GM21423 (cell line): ENCODE data around the gene MLYCD.

ENCODE experiments used
- ATAC-seq: cut with Tn5 transposase; IDR thresholded peaks from one replicate; pipeline ENCODE4 v1.9.1; 2021; ENCODE audit warnings: mild to moderate bottlenecking, moderate library complexity; ENCODE audit not compliant: unreplicated experiment

The MLYCD gene

GRCh38 chr16:83954577-83955016 lies 55.7 kb downstream of the MLYCD start:
- no peak for ATAC-seq

- no peak for ATAC-seq
Observed at GRCh38 chr16:83955218-83956130, 56.6 kb downstream of the MLYCD start.

- ATAC-seq, result peak; percentile 32
Observed at GRCh38 chr16:83956336-83957289, 57.7 kb downstream of the MLYCD start.

- ATAC-seq, result no peak
Observed at GRCh38 chr16:83957296-83957855, 58.5 kb downstream of the MLYCD start.

- no peak for ATAC-seq
Observed at GRCh38 chr16:83958137-83958845, 59.4 kb downstream of the MLYCD start.

- ATAC-seq, result no peak
Observed at GRCh38 chr16:83958846-83959565, 60.1 kb downstream of the MLYCD start.

- ATAC-seq, result no peak
Observed at GRCh38 chr16:83959656-83960434, 60.9 kb downstream of the MLYCD start.

- ATAC-seq, result no peak
Observed at GRCh38 chr16:83960521-83961249, 61.8 kb downstream of the MLYCD start.

GRCh38 chr16:83961591-83961990 lies 62.7 kb downstream of the MLYCD start:
- no peak for ATAC-seq

- ATAC-seq, result no peak
Observed at GRCh38 chr16:83963277-83964119, 64.6 kb downstream of the MLYCD start.

- ATAC-seq, result no peak
Observed at GRCh38 chr16:83964684-83965443, 65.9 kb downstream of the MLYCD start.

- no peak for ATAC-seq
Observed at GRCh38 chr16:83965444-83966152, 66.7 kb downstream of the MLYCD start.

- no peak for ATAC-seq
Observed at GRCh38 chr16:83966153-83966696, 67.3 kb downstream of the MLYCD start.

- no peak for ATAC-seq
Observed at GRCh38 chr16:83967091-83967490, 68.2 kb downstream of the MLYCD start.

GRCh38 chr16:83967838-83968305 lies 69.0 kb downstream of the MLYCD start, which contains the start of gene NECAB2:
NECAB2 (plus strand) TSS chr16:83968244; CDS start chr16:83968649, 405 bp downstream.
- ATAC-seq, result no peak
